ENCODE data around the gene TGFA.

DNA sequence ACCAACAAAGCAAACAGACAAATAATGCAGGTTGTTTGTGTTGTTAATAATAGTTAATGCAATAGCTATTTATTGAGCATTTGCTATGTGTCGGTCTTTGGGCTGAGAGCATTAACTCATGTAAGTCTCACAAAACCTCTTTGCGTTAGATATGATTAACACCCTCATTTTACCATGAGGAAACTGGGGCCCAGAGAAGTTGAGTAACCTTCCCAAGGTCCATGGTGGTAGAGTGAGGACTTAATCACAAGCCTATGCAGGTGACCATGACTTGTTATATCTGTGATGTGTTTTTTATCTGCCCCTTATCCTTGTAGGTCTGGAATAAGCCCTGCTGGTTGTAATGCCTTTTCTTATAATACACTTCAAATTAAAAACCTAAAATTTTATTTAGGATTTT lies 127.3 kb downstream of the TGFA start:
- TF ChIP-seq BHLHE40 (IDR thresholded peaks at IDR 0.05; ENCODE audit: borderline replicate concordance) = no peak
- no peak for TF ChIP-seq ELF4 (IDR thresholded peaks at IDR 0.05)
- no peak for TF ChIP-seq HDGF (IDR thresholded peaks at IDR 0.05; ENCODE audit: borderline replicate concordance)
- no peak for TF ChIP-seq ZNF384 (IDR thresholded peaks at IDR 0.05)
- no peak for TF ChIP-seq TARDBP (IDR thresholded peaks at IDR 0.05)
- no peak for TF ChIP-seq FOXA1 (IDR thresholded peaks at IDR 0.05)
- TF ChIP-seq, protein P1, sequence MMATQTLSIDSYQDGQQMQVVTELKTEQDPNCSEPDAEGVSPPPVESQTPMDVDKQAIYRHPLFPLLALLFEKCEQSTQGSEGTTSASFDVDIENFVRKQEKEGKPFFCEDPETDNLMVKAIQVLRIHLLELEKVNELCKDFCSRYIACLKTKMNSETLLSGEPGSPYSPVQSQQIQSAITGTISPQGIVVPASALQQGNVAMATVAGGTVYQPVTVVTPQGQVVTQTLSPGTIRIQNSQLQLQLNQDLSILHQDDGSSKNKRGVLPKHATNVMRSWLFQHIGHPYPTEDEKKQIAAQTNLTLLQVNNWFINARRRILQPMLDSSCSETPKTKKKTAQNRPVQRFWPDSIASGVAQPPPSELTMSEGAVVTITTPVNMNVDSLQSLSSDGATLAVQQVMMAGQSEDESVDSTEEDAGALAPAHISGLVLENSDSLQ (IDR thresholded peaks at IDR 0.05) = no peak
- TF ChIP-seq SUZ12 (IDR thresholded peaks at IDR 0.05) = no peak
- no peak for TF ChIP-seq ARNT (IDR thresholded peaks at IDR 0.05)
- TF ChIP-seq SP1 (IDR thresholded peaks at IDR 0.05) = no peak
- no peak for TF ChIP-seq FOXM1 (IDR thresholded peaks at IDR 0.05; ENCODE audit: borderline replicate concordance)
- TF ChIP-seq FOXK2 (IDR thresholded peaks at IDR 0.05) = no peak
- no peak for TF ChIP-seq CTBP1 (IDR thresholded peaks at IDR 0.05; ENCODE audit: borderline replicate concordance)

Measured in HEK293T (cell line).